Midbrain (tissue), 1 donor: ENCODE data around the gene CEP72.
"Not testable (repeated sequence)": the region's sequence is repeated elsewhere in the genome, so short reads cannot be mapped to it uniquely, and the experiment has no call there.

Source experiments
- DNase-seq: peaks from one replicate; lab custom pipeline; 2025; lab: John Stamatoyannopoulos, UW

Gene CEP72

GRCh38 chr5:581266-581665 is 30.9 kb upstream of the CEP72 start:
- DNase-seq: no peak

- DNase-seq: no peak
Observed at GRCh38 chr5:581941-582340, 30.2 kb upstream of the CEP72 start.

- not testable (repeated sequence) for DNase-seq
Observed at GRCh38 chr5:582445-582844, 29.7 kb upstream of the CEP72 start.

- no peak for DNase-seq
Observed at GRCh38 chr5:582936-583635, 29.1 kb upstream of the CEP72 start.

GRCh38 chr5:583645-584044 is 28.5 kb upstream of the CEP72 start:
- no peak for DNase-seq

GRCh38 chr5:584216-584615 is 27.9 kb upstream of the CEP72 start:
- no peak for DNase-seq

- DNase-seq: no peak
Observed at GRCh38 chr5:584846-585245, 27.3 kb upstream of the CEP72 start.

- DNase-seq: no peak
Observed at GRCh38 chr5:585556-585955, 26.6 kb upstream of the CEP72 start.

GRCh38 chr5:585962-586628 is 26.0 kb upstream of the CEP72 start:
- no peak for DNase-seq

GRCh38 chr5:586751-587285 is 25.3 kb upstream of the CEP72 start:
- no peak for DNase-seq

- DNase-seq: no peak
Observed at GRCh38 chr5:587403-587802, 24.7 kb upstream of the CEP72 start.

- no peak for DNase-seq
Observed at GRCh38 chr5:588406-588995, 23.6 kb upstream of the CEP72 start.

- DNase-seq: no peak
Observed at GRCh38 chr5:589173-589572, 23.0 kb upstream of the CEP72 start.

GRCh38 chr5:589588-589987 is 22.6 kb upstream of the CEP72 start:
- no peak for DNase-seq

GRCh38 chr5:590346-590745 is 21.8 kb upstream of the CEP72 start:
- no peak for DNase-seq

GRCh38 chr5:591746-592145 is 20.4 kb upstream of the CEP72 start:
- no peak for DNase-seq

GRCh38 chr5:592158-592557 is 20.0 kb upstream of the CEP72 start:
- DNase-seq: no peak

GRCh38 chr5:593511-593910 is 18.6 kb upstream of the CEP72 start:
- DNase-seq: no peak

GRCh38 chr5:594226-594860 is 17.8 kb upstream of the CEP72 start:
- DNase-seq: no peak

- no peak for DNase-seq
Observed at GRCh38 chr5:595285-595875, 16.8 kb upstream of the CEP72 start.

GRCh38 chr5:597871-598563 is 14.1 kb upstream of the CEP72 start:
- no peak for DNase-seq

GRCh38 chr5:598564-598890 is 13.6 kb upstream of the CEP72 start:
- no peak for DNase-seq
